ENCODE results near the gene LRRC46. TPM values are rescaled to one million over a fixed set of nuclear protein-coding genes. Genes with fewer than 3 reads are reported as not detected.

LRRC46 gene
- total RNA-seq, 4 donors from 2014 or later, result 0.14 to 1.5 (median 0.76) TPM

DNA sequence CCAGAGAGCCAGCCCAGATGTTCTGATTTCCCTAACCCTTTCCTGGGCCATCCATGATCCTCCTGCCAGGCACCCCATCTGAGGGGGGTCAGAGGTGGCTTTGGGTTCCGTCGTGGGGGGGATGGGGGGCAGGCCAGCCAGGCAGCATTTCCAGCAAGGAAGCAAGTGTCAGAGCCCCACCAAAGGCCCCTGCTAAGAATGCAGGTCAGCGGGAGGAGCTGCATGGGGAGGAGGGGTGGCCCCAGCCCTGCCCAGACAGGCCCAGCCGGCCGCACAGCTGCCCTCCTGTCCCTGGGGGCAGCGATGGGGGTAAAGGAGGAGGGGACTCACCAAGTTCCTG, 11.9 kb downstream of the LRRC46 start:
- H3K4me1 ChIP-seq, result no peaks in the 10 kb centered on the region
- no peak overlapping the region for H3K4me3 ChIP-seq
- no peaks in the 10 kb centered on the region for H3K9me3 ChIP-seq
- intact Hi-C loops (cut with DNase I; ENCODE audit: low total_unique reads), result no loop called here
- H3K27me3 ChIP-seq, result peaks cover 5% of the 10 kb centered on the region in 2 donors
- no peak overlapping the region for H3K27ac ChIP-seq
- TF ChIP-seq POLR2A (IDR thresholded peaks at IDR 0.05) (no peak), CTCF (IDR thresholded peaks at IDR 0.05) (no peak)
- no peaks in the 10 kb centered on the region for H3K36me3 ChIP-seq
- no peak for DNase-seq

GRCh38 chr17:47844227-47844626, 12.8 kb downstream of the LRRC46 start:
- Histone ChIP-seq H3K36me3 (no peaks in the 10 kb centered on the region), H3K4me1 (no peaks in the 10 kb centered on the region), H3K4me3 (no peak overlapping the region), H3K27ac (no peak overlapping the region), H3K27me3 (peaks cover 5% of the 10 kb centered on the region in 2 donors), H3K9me3 (no peaks in the 10 kb centered on the region)
- no peak for DNase-seq
- intact Hi-C loops (cut with DNase I; ENCODE audit: low total_unique reads), result no loop called here
- no peak for TF ChIP-seq CTCF (IDR thresholded peaks at IDR 0.05)
- TF ChIP-seq POLR2A (IDR thresholded peaks at IDR 0.05), result no peak

DNA sequence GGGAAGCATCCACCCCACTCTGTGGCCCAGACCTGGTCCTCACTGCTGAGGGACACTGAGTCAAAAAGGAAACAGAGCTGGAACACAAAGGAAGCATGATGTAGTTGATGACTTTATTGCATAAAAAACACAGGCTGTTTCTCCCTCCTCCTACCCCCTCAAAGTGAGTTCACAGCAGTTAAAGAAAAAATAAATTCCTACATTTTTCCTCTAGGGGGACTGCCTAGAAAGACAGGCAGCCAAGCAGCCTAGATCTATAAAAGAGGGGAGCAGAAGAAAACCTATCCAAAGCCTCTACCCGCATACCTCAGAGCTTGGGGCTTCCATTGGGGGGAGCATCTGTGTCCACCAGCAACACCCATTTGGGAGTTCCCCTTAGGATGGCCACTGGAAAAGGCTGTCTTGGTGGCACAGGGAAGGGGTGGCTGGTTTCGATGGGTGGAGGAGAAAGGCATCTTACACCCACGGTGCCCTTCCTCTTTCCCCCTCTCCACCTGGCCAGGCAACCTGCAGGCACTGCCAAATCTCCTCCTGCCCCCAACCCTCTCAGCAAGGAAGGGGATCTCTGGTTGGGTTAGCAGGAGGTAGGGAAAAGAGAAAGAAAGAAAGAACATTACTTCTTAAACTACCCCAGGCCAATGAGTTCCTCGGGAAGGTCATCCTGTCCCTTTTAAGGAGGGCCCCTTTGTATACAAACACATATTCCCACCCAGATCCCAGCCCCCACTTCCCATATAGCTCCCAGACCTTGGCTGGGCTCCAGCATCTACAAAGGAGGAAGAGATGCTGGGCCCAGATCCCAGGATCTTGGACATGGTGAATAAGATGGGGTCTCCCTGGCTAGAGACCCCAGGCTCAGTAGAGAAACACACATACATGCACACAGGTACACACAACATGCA, 13.6 kb downstream of the LRRC46 start:
- no peak for DNase-seq
- intact Hi-C loops (cut with DNase I; ENCODE audit: low total_unique reads), result no loop called here
- Histone ChIP-seq H3K4me3 (no peak overlapping the region), H3K36me3 (no peaks in the 10 kb centered on the region), H3K27me3 (peaks cover 5% of the 10 kb centered on the region in 2 donors), H3K4me1 (no peaks in the 10 kb centered on the region), H3K27ac (no peak overlapping the region), H3K9me3 (no peaks in the 10 kb centered on the region)
- TF ChIP-seq POLR2A (IDR thresholded peaks at IDR 0.05), result no peak
- TF ChIP-seq CTCF (IDR thresholded peaks at IDR 0.05), result no peak

GRCh38 chr17:47845716-47846075, 14.2 kb downstream of the LRRC46 start:
- TF ChIP-seq POLR2A (IDR thresholded peaks at IDR 0.05), result no peak
- no peak for TF ChIP-seq CTCF (IDR thresholded peaks at IDR 0.05)
- DNase-seq, result no peak
- H3K4me3 ChIP-seq, result no peak overlapping the region
- peaks cover 0 to under 1% of the 10 kb centered on the region in 2 donors for H3K4me1 ChIP-seq
- H3K27ac ChIP-seq, result no peak overlapping the region
- no peaks in the 10 kb centered on the region for H3K36me3 ChIP-seq
- peaks cover 5% of the 10 kb centered on the region in 2 donors for H3K27me3 ChIP-seq
- no peaks in the 10 kb centered on the region for H3K9me3 ChIP-seq
- intact Hi-C loops (cut with DNase I; ENCODE audit: low total_unique reads), result no loop called here

- Histone ChIP-seq H3K27me3 (peaks cover 10 to 11% of the 10 kb centered on the region in 2 donors), H3K4me3 (no peak overlapping the region), H3K9me3 (no peaks in the 10 kb centered on the region), H3K36me3 (no peaks in the 10 kb centered on the region), H3K27ac (no peak overlapping the region), H3K4me1 (peaks cover 0 to 8% of the 10 kb centered on the region in 2 donors)
- intact Hi-C loops (cut with DNase I; ENCODE audit: low total_unique reads), result no loop called here
- no peak for DNase-seq
- no peak for TF ChIP-seq CTCF (IDR thresholded peaks at IDR 0.05)
- TF ChIP-seq POLR2A (IDR thresholded peaks at IDR 0.05), result no peak
These were observed 15.4 kb downstream of the LRRC46 start for GRCh38 chr17:47846716-47847340.

Measured in uterus (tissue), 4 donors.